Natural killer cell treated with Interleukin-12 subunit alpha and Interleukin-12 subunit beta and Interleukin-15 and Interleukin-18, amount 100 ng/mL, for 72 hours (primary cell): ENCODE data around the gene INAFM2. TPM values are rescaled to one million over a fixed set of nuclear protein-coding genes. Genes with fewer than 3 reads are reported as not detected.

Experiments used
- ATAC-seq, 2 donors: fragments of 150-1000 bp; cut with Tn5 transposase in 1 of 2; sonication (Bioruptor Pico), chemical (Tn5 transposase) in 1 of 2; 2 replicates each; pipeline ENCODE4 v1.10.0; 2021
- DNase-seq: peaks from one replicate; pipeline ENCODE4 v3.0.0; 2022; ENCODE audit warnings: low spot score
- H3K27ac Mint-ChIP-seq, 2 donors: 1 replicate in 1 of 2; 2 replicates in 1 of 2; pipeline ENCODE4 v1.8.0; 2022; ENCODE audit warnings: mixed read lengths in 2 of 2, mild to moderate bottlenecking in 1 of 2, moderate library complexity in 1 of 2
- H3K27me3 Mint-ChIP-seq, 2 donors: 1 replicate in 1 of 2; 2 replicates in 1 of 2; pipeline ENCODE4 v1.8.0; 2022; ENCODE audit warnings: mixed read lengths in 2 of 2
- H3K36me3 Mint-ChIP-seq: one replicate; pipeline ENCODE4 v1.8.0; 2022; ENCODE audit warnings: mixed read lengths
- H3K4me1 Mint-ChIP-seq, 2 donors: 1 replicate in 1 of 2; 2 replicates in 1 of 2; pipeline ENCODE4 v1.8.0; 2022; ENCODE audit warnings: low read depth in 2 of 2, mixed read lengths in 2 of 2, mild to moderate bottlenecking in 1 of 2
- H3K4me3 Mint-ChIP-seq: one replicate; pipeline ENCODE4 v1.8.0; 2022; ENCODE audit warnings: mixed read lengths
- H3K9me3 Mint-ChIP-seq: 2 replicates; pipeline ENCODE4 v1.8.0; 2022; ENCODE audit warnings: mixed read lengths
- total RNA-seq, 2 donors: library from RNA; stranded (reverse); gene quantifications; one replicate each; pipeline ENCODE4 v1.2.3, GENCODE V29; 2022

Gene INAFM2
- 10 to 100 TPM; 16.7 to 17.5 TPM for total RNA-seq

DNA sequence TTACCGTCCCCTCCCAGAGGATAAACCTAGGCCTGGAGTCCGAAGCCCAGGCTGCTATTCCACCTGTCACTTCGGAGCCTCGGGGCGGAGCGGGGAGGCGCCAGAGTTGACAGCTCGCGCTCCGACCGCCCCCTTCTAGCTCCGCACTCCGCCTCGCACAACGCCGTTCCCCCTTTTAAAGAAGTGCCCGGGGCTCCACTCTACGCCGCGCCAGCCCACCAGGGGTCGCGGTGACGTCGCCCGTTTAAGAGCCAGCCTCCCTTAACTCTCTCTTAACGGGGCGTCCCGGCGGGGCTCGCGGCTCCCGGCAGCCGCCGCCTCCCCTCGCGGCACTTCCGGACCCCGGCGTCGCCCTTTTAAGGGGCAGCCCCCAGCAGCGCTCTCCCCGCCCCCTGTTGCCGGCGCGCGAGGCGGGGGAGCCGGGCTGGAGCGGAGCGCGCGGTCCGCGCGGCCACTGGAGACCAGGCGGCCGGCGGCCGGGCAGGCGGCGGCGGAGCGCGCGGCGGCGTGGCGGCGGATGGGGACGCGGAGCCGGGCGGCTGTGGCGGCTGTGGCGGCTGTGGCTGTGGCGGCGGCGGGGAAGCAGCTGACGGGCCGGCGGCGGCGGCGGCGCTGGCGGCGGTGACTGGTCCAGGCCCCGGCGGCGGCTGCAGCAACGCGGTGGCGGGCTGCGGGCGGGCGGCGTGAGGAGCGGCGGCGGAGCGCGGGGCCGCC lies at the start of gene INAFM2:
TSS of gene INAFM2 (plus strand) at position 454 of the 714 bp plus-strand sequence. CDS start 364 bp downstream, outside the sequence.
- no peaks in the 10 kb centered on the region for H3K27me3 Mint-ChIP-seq
- peaks cover 37 to 50% of the 10 kb centered on the region in 2 donors for H3K4me1 Mint-ChIP-seq
- peak; percentile 93 for DNase-seq
- peak within 1 kb of the TSS; percentile 85 for H3K4me3 Mint-ChIP-seq
- ATAC-seq: peak; percentile 94 to 96
- peak within 1 kb of the TSS in 1 of 2 donors; percentile 63 for H3K27ac Mint-ChIP-seq
- H3K9me3 Mint-ChIP-seq: no peaks in the 10 kb centered on the region
- no peaks in the 10 kb centered on the region for H3K36me3 Mint-ChIP-seq

DNA sequence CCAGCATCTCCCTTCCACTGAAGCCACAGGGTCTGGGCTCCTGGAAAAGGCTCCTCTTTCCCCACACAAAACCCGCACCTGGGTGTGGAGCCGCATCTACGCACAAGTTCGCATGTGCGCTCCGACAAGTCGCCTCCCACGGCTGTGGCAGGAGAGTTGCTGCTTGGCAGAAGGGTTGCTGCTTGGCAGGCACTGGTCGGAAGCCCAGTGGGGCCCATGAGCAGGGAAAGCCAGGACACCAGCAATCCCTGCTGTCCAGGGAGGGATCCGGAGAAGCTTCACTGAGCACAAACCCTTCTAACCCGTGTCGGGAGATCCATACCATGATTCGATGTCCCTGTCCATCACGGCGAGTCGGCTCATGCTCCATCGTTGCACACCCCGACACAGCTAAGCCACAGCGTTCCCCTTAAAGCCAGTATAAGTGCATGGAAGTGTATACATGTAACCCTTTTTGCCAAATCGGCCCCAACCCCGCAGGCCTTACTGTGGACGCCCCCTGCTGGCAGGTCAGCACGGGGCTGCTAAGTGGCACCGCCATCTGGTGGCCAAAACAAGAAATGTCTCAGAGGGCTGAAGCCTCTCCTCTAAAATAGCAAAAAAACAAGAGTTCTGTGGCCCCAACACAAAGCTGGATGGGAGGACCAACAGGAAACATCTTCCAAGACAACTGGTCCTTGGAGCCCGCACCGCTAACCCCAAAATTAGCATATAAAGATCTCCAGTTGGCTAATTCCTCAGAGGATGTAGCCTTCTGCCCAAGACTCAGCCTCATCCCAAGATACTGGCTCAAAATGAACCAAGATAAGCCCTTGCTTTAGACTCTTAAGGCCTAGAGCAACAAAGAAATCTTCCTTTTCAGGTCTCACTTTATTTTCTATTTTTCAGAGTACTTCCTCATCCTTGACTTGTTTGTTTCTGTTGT lies 48.9 kb upstream of the INAFM2 start:
- DNase-seq (peak; percentile 91), ATAC-seq (peak; percentile 73 to 75)
- Mint-ChIP-seq H3K27ac (no peak overlapping the region), H3K4me3 (no peak overlapping the region), H3K4me1 (peaks cover 0 to 7% of the 10 kb centered on the region in 2 donors), H3K27me3 (peaks cover 11 to 13% of the 10 kb centered on the region in 2 donors), H3K9me3 (no peaks in the 10 kb centered on the region), H3K36me3 (no peaks in the 10 kb centered on the region)

DNA sequence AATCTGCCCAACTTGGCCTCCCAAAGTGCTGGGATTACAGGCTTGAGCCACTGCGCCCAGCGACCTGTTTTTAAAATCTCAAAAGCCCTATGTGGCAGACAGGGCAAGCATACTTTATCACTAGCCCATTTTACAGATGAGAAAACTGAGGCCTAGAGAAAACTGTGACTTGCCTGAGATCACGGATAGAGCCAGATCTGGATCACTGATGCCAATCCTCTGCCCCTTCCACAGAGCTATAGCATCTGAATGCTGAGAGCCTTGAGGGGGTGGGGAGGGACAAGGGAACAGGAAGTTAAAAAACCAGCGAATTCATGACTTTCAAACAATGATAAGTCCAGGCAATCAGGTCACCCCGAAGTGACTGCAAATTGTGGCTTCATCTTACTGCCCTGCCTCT lies 48.0 kb upstream of the INAFM2 start:
- H3K9me3 Mint-ChIP-seq: no peaks in the 10 kb centered on the region
- DNase-seq (no peak), ATAC-seq (no peak)
- H3K27ac Mint-ChIP-seq: no peak overlapping the region
- peaks cover 11 to 13% of the 10 kb centered on the region in 2 donors for H3K27me3 Mint-ChIP-seq
- no peak overlapping the region for H3K4me3 Mint-ChIP-seq
- H3K4me1 Mint-ChIP-seq: peaks cover 0 to 7% of the 10 kb centered on the region in 2 donors
- H3K36me3 Mint-ChIP-seq: no peaks in the 10 kb centered on the region

DNA sequence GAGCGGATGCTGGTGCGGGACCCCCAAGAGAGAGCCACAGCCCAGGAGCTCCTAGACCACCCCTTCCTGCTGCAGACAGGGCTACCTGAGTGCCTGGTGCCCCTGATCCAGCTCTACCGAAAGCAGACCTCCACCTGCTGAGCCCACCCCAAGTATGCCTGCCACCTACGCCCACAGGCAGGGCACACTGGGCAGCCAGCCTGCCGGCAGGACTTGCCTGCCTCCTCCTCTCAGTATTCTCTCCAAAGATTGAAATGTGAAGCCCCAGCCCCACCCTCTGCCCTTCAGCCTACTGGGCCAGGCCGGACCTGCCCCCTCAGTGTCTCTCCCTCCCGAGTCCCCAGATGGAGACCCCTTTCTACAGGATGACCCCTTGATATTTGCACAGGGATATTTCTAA lies 47.5 kb upstream of the INAFM2 start:
- DNase-seq (no peak), ATAC-seq (no peak)
- no peak overlapping the region for H3K4me3 Mint-ChIP-seq
- H3K27ac Mint-ChIP-seq: no peak overlapping the region
- H3K9me3 Mint-ChIP-seq: no peaks in the 10 kb centered on the region
- H3K27me3 Mint-ChIP-seq: peaks cover 11 to 14% of the 10 kb centered on the region in 2 donors
- no peaks in the 10 kb centered on the region for H3K36me3 Mint-ChIP-seq
- peaks cover 2 to 7% of the 10 kb centered on the region in 2 donors for H3K4me1 Mint-ChIP-seq

DNA sequence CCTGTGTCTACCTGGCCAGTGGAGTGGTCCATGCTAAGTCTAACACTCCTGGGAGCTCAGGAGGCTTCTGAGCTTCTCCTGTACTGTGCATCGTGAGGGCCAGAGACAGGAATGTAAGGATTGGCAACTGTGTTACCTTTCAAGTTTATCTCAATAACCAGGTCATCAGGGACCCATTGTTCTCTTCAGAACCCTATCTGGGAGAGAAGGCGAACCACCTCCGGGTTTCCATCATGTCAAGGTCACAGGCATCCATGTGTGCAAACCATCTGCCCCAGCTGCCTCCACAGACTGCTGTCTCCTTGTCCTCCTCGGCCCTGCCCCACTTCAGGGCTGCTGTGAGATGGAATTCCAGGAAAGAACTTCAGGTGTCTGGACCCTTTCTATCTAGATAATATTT lies 46.6 kb upstream of the INAFM2 start:
- Mint-ChIP-seq H3K36me3 (no peaks in the 10 kb centered on the region), H3K4me3 (no peak overlapping the region), H3K9me3 (no peaks in the 10 kb centered on the region), H3K4me1 (peaks cover 4 to 9% of the 10 kb centered on the region in 2 donors), H3K27me3 (peaks cover 11 to 16% of the 10 kb centered on the region in 2 donors), H3K27ac (no peak overlapping the region)
- DNase-seq (no peak), ATAC-seq (no peak)

DNA sequence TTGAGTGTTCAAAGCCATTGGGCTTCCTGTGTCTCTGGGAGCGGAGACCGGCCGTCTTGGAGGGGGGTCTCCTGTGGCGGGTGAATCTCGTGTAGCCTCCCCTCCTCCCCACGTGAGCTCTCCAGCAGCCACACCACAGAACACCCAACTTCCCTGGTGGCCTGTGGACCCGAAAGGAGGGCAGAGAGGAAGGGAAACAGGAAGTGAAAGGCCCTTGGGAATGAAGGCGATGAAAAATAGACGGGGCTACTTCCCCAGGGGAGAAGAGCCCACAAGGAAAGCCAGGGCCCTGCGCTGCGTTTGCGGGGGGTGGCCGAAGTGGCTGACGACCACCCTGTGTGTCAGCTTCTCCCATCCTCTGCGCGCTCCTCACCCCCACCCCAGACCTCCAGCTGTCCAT lies 46.0 kb upstream of the INAFM2 start:
- Mint-ChIP-seq H3K4me3 (no peak overlapping the region), H3K9me3 (no peaks in the 10 kb centered on the region), H3K27ac (no peak overlapping the region), H3K4me1 (peaks cover 4 to 9% of the 10 kb centered on the region in 2 donors), H3K27me3 (peaks cover 11 to 16% of the 10 kb centered on the region in 2 donors), H3K36me3 (no peaks in the 10 kb centered on the region)
- no peak for DNase-seq
- no peak for ATAC-seq

DNA sequence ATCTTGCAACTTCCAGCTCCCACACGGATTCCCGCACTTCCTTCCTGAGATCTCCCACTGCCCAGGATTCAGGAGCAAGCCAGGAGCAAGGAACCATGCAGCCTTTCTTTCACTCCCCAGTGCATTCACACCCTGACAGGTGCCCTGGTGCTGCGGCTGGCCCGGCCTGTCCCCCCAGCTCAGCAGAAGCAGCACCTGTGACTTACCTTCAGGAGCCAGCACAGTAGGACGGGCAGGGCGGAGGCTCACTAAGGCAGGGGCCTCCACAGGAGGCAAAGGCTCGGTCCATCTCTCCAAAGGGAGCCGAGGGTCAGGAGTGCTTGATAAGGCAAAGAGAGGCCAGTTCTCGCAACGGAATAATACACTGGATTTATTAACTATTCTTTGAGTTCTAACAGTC lies 45.5 kb upstream of the INAFM2 start:
- Mint-ChIP-seq H3K4me3 (no peak overlapping the region), H3K4me1 (peaks cover 4 to 9% of the 10 kb centered on the region in 2 donors), H3K27ac (no peak overlapping the region), H3K36me3 (no peaks in the 10 kb centered on the region), H3K27me3 (peaks cover 11 to 16% of the 10 kb centered on the region in 2 donors), H3K9me3 (no peaks in the 10 kb centered on the region)
- ATAC-seq (no peak), DNase-seq (no peak)

DNA sequence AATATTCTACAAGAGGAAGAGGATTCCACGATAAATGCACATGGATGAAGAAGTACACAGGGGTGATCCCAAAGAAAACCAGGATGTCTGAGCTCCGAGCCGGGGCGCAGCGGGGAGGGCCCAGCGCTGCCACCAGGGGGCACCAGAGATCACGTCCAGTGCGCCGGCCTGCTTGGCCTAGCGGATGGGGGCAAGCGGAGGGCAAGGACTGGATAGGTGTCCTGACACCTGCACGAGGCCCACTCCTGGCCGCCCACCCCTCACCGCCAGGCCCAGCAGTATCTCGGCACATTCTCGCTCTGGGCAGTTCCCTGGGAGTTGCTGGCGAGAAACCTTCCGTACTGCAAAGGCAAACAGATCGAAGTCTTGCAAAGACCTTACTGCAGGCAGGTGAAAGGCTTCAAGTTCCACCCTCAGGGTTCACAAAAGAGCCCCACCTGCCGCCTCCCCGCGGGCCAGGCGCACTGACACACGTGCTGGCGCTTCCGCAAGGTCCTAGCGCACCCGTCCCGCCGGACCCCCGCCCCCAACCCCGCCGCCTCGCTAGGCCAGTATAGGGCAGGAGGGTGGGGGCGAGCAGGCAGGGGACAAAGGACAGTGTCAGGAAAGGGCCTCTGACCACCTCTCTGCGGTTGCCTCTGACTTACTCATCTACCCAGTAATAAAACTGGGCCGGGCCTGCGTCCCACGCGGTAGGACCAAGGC lies 43.9 kb upstream of the INAFM2 start:
- no peaks in the 10 kb centered on the region for H3K36me3 Mint-ChIP-seq
- no peak overlapping the region for H3K27ac Mint-ChIP-seq
- H3K9me3 Mint-ChIP-seq: no peaks in the 10 kb centered on the region
- peaks cover 4 to 7% of the 10 kb centered on the region in 2 donors for H3K4me1 Mint-ChIP-seq
- H3K27me3 Mint-ChIP-seq: peaks cover 11 to 16% of the 10 kb centered on the region in 2 donors
- no peak overlapping the region for H3K4me3 Mint-ChIP-seq
- DNase-seq: peak; percentile 74
- peak in 1 of 2 donors; percentile 72 for ATAC-seq

DNA sequence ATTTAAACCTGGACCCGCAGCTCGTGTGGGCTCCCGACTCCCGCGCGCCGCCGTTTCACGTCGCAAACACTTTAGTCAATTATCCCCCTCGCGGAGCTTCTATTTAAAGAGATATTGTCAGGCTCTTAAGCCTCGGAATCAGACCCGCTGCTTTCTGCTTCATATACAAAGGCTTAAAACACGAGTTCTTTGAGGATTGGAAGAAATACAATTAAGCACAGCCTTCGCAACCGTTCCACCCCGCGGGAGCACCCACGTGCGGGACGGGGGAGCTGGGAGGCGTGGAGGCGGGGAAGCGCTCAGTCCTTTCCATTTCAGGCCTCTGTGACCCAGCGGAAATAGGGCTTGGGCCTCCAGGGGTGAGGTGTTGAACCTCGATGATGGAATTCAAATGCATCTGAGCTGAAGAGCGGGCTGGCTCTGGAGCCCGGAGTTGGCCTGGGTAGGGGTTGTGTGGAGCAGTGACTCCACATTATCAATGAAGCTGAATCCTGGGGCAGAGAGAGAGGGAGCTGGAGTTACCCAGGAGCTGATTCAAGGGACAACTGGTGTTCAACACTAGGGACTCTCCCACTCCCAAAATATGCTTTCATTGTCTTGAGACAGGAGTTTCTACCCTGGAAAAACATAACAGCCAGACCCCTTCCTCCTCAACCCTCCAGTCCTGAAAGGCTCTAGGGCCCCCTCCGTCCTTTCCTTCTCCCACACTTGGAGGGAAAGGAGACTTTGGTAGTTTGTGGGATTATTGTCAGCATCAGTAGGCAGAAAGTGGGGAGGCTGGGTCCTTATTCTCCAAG lies 43.0 kb upstream of the INAFM2 start:
- ATAC-seq: no peak
- Mint-ChIP-seq H3K4me3 (peak overlapping the region; percentile 58), H3K27ac (no peak overlapping the region), H3K9me3 (no peaks in the 10 kb centered on the region), H3K4me1 (peaks cover 4 to 5% of the 10 kb centered on the region in 2 donors), H3K27me3 (peaks cover 11 to 16% of the 10 kb centered on the region in 2 donors), H3K36me3 (no peaks in the 10 kb centered on the region)
- DNase-seq: no peak

DNA sequence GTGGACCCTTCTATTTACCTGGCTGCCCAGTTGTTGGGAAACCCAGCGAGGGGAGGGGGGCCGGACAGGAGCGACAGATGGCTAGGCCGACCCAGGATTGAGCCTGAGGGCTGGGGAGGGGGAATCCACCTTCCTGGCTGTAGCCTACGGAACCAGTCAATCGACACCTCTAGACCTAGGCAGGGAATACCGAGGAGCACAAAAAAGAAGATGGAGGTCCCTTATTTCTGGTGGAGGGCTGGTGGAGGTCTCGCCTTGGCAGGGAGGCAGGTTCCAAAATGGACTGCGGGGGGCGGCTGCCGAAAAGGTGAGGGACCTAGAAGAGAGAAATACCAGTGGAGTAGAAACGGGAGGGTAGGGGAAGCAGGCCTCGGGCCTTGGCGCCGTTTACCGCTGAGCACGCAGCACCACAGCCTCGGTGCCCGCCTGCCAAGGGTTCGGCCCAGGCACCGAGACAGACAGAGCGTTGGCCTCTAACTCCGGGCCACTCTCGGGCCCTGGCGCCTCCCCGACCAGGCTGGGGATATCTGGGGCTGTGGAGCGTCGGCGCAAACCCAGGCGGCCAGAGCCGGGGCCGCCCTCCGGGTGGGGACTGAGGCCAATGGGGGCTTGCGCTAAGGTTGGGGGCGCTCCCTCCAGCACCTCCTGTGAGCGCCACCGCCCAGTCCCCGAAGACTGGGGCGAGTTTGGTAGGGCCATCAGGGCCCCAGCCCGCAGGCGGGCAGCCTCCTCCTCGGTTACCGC lies 42.3 kb upstream of the INAFM2 start:
- Mint-ChIP-seq H3K4me3 (peak overlapping the region; percentile 58), H3K27me3 (peaks cover 11 to 16% of the 10 kb centered on the region in 2 donors)

DNA sequence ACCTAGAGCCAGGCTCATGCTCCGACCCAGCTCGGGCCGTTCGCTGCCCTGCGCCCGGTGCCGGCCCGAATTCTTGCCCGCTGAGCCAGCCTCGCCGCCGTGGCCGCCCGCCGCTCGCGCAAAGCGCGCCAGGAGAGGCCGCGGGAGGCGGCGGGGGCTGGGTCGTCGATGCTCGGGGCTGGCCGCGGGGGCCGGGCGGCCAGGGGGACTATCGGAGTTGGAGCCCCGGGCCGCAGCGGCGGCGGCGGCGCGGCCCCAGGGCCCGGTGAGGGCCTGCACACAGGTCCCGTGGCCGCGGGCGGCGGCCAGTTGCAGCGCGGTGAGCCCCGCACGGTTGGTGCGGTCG lies 41.7 kb upstream of the INAFM2 start:
- no peak overlapping the region for H3K27ac Mint-ChIP-seq
- peaks cover 11 to 14% of the 10 kb centered on the region in 2 donors for H3K27me3 Mint-ChIP-seq
- DNase-seq: no peak
- H3K9me3 Mint-ChIP-seq: no peaks in the 10 kb centered on the region
- H3K36me3 Mint-ChIP-seq: no peaks in the 10 kb centered on the region
- H3K4me1 Mint-ChIP-seq: peaks cover 4 to 5% of the 10 kb centered on the region in 2 donors
- H3K4me3 Mint-ChIP-seq: no peak overlapping the region
- no peak for ATAC-seq

More for the DNA sequence above, 42.3 kb upstream of the INAFM2 start:
- Mint-ChIP-seq H3K4me1 (peaks cover 4 to 5% of the 10 kb centered on the region in 2 donors), H3K27ac (no peak overlapping the region), H3K9me3 (no peaks in the 10 kb centered on the region), H3K36me3 (no peaks in the 10 kb centered on the region)
- ATAC-seq: no peak
- no peak for DNase-seq

DNA sequence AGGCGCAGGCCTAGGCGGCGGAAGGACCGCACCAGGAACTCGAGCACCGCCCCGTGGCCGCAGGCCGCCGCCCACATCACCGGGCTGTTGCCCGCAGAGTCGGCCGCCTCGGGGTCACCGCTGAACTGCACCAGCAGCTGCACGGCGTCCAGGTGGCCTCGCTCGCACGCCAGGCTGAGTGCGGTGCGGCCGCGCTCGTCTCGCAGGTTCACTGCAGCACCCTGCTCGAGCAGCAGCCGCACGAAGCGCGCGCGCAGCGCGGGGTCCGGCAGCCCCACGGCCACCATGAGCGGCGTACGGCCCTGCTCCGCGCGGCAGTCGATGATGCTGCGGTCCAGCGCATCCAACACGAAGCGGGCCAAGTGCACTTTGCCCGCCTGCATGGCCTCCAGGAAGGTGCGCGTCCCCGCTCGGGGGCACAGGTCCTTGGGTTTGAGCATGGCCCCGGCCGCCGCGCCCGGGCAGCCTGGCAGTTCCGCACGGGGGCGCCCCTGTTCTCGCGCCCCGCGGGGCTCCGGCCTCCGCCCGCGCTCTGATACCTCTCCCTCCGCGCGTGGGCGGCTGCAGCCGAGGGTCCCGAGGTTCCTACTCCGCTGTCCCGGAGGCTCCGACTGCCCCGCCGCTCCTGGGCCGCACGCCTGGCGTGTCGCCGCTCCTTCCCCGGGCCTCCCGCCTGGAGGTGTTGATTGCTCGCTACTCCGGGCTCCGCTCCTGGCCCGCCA lies 41.2 kb upstream of the INAFM2 start:
- no peak overlapping the region for H3K27ac Mint-ChIP-seq
- H3K27me3 Mint-ChIP-seq: peaks cover 11 to 14% of the 10 kb centered on the region in 2 donors

More for the DNA sequence above, 41.2 kb upstream of the INAFM2 start:
- Mint-ChIP-seq H3K36me3 (no peaks in the 10 kb centered on the region), H3K9me3 (no peaks in the 10 kb centered on the region), H3K4me3 (peak overlapping the region; percentile 61), H3K4me1 (peaks cover 4 to 5% of the 10 kb centered on the region in 2 donors)
- DNase-seq (no peak), ATAC-seq (peak; percentile 71 to 82)
